ENCODE measurements around the gene ZNF609. TPM values are rescaled to one million over a fixed set of nuclear protein-coding genes. Genes with fewer than 3 reads are reported as not detected.

Gene ZNF609
- total RNA-seq, 2 donors from 2014 or later = 52.3 to 54.8 TPM

DNA sequence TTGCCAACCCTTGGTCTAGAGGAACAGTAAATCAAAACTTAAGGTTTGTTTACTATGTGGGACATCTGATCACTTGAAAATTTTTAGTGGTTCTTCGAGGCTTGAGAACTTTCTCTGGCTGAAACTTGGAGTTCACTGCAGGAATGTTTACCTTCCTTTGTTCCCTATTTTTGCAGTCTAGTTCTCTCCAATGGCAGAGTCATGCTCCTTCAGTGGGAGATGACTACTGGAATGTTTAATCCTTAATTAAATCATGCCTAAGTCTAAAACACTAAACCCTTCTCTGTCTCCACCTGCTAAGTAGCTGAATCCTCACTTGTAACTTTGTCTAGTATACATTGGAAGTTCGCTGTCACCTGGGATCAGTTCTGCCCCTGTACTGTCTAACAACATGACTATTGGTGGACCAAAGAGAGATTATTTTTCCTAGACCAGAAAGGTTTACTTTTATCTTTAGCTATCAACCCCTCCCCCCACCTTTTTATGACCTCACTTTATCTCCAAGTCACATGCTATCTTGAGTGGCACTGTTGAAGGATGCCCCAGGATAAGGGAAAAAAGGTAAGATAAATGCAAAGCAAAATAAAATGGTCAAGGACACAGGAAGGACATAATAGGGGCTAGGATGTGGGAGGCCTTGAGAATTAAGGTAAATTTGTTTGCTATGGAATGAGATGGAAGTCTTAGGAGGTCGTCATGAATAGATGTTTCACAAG is 1.2 kb upstream of the ZNF609 start:
- peaks cover 22% of the 10 kb centered on the region for H3K4me1 ChIP-seq (ENCODE audit: control insufficient read depth, insufficient read depth, low read length)
- no peak for DNase-seq
- 82 to 90% methylated on average over 3 of the region's 3 CpGs for WGBS, 2 experiments (ENCODE audit: insufficient coverage in 1 of 2, insufficient read length in 1 of 2)
- H3K27me3 ChIP-seq (ENCODE audit: control insufficient read depth, insufficient read depth, low read length, poor library complexity, severe bottlenecking) = no peaks in the 10 kb centered on the region
- H3K4me3 ChIP-seq (ENCODE audit: low read length) = peak overlapping the region; percentile 25
- H3K27me3 Mint-ChIP-seq (ENCODE audit: insufficient read depth) = no peaks in the 10 kb centered on the region
- no peaks in the 10 kb centered on the region for H3K9me3 Mint-ChIP-seq
- no peak overlapping the region for H3K9ac ChIP-seq (ENCODE audit: extremely low read depth, low read length, poor library complexity, severe bottlenecking)
- no peak overlapping the region for H3K27ac ChIP-seq (ENCODE audit: low read depth, low read length)
- H3K4me3 Mint-ChIP-seq = peak overlapping the region; percentile 78
- no peaks in the 10 kb centered on the region for H3K9me3 ChIP-seq (ENCODE audit: control insufficient read depth, low read length)
- H3K36me3 ChIP-seq (ENCODE audit: control insufficient read depth, insufficient read depth, low read length) = peaks cover 21% of the 10 kb centered on the region
- H3K4me1 Mint-ChIP-seq = peaks cover 57% of the 10 kb centered on the region
- H3K36me3 Mint-ChIP-seq (ENCODE audit: low read depth) = peaks cover 19% of the 10 kb centered on the region
- TF ChIP-seq CTCF (conservative IDR thresholded peaks at IDR 0.05) = no peak
- H3K27ac Mint-ChIP-seq = no peak overlapping the region

GRCh38 chr15:64460724-64461720 is 644 bp downstream of the ZNF609 start:
- no peak for TF ChIP-seq CTCF (conservative IDR thresholded peaks at IDR 0.05)
- Histone ChIP-seq H3K4me1 (ENCODE audit: control insufficient read depth, insufficient read depth, low read length) (peaks cover 20% of the 10 kb centered on the region), H3K36me3 (ENCODE audit: control insufficient read depth, insufficient read depth, low read length) (peaks cover 14% of the 10 kb centered on the region), H3K4me3 (ENCODE audit: low read length) (peak overlapping the region; percentile 90), H3K9me3 (ENCODE audit: control insufficient read depth, low read length) (no peaks in the 10 kb centered on the region), H3K9ac (ENCODE audit: extremely low read depth, low read length, poor library complexity, severe bottlenecking) (peak overlapping the region; percentile 66), H3K27me3 (ENCODE audit: control insufficient read depth, insufficient read depth, low read length, poor library complexity, severe bottlenecking) (no peaks in the 10 kb centered on the region), H3K27ac (ENCODE audit: low read depth, low read length) (peak overlapping the region; percentile 84)
- Mint-ChIP-seq H3K4me1 (peaks cover 51% of the 10 kb centered on the region), H3K27me3 (ENCODE audit: insufficient read depth) (no peaks in the 10 kb centered on the region), H3K27ac (peak overlapping the region; percentile 94), H3K9me3 (no peaks in the 10 kb centered on the region), H3K4me3 (peak overlapping the region; percentile 78), H3K36me3 (ENCODE audit: low read depth) (peaks cover 12% of the 10 kb centered on the region)
- DNase-seq = peak; percentile 76
- WGBS, 2 experiments (ENCODE audit: insufficient coverage in 1 of 2, insufficient read length in 1 of 2) = 0 to 1% methylated on average over 4 to 36 of the region's 56 CpGs

DNA sequence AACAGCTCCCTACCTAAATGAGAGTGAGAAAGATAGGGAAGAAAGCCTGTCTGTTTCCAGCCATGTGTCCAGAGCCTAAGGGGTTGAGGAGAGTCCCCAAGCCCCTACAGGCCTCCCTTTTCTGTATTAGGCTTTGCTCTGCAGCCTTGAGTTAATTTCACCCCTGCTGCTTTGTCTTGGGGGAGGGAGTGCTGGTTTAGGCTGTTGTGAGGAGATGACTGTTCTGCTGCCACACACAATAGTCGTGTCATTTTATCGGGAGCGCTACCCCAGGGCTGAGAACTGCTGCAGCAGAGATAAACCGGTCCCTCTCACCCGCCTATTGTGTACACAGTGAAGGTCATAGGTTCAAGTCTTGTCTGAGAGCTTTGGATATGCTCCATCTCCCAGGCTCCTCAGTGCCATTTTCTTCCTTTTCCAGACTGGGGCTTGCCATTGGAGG is 1.4 kb downstream of the ZNF609 start:
- H3K9ac ChIP-seq (ENCODE audit: extremely low read depth, low read length, poor library complexity, severe bottlenecking) = peak overlapping the region; percentile 66
- peaks cover 12% of the 10 kb centered on the region for H3K36me3 ChIP-seq (ENCODE audit: control insufficient read depth, insufficient read depth, low read length)
- no peaks in the 10 kb centered on the region for H3K27me3 ChIP-seq (ENCODE audit: control insufficient read depth, insufficient read depth, low read length, poor library complexity, severe bottlenecking)
- WGBS, 2 experiments (ENCODE audit: insufficient coverage in 1 of 2, insufficient read length in 1 of 2) = 2 to 3% methylated on average over 5 of the region's 5 CpGs
- peak overlapping the region; percentile 94 for H3K27ac Mint-ChIP-seq
- peak overlapping the region; percentile 90 for H3K4me3 ChIP-seq (ENCODE audit: low read length)
- H3K4me1 Mint-ChIP-seq = peaks cover 51% of the 10 kb centered on the region
- no peaks in the 10 kb centered on the region for H3K27me3 Mint-ChIP-seq (ENCODE audit: insufficient read depth)
- DNase-seq = peak; percentile 79
- peaks cover 8% of the 10 kb centered on the region for H3K36me3 Mint-ChIP-seq (ENCODE audit: low read depth)
- H3K4me1 ChIP-seq (ENCODE audit: control insufficient read depth, insufficient read depth, low read length) = peaks cover 18% of the 10 kb centered on the region
- no peak for TF ChIP-seq CTCF (conservative IDR thresholded peaks at IDR 0.05)
- H3K9me3 ChIP-seq (ENCODE audit: control insufficient read depth, low read length) = no peaks in the 10 kb centered on the region
- peak overlapping the region; percentile 84 for H3K27ac ChIP-seq (ENCODE audit: low read depth, low read length)
- H3K9me3 Mint-ChIP-seq = no peaks in the 10 kb centered on the region
- H3K4me3 Mint-ChIP-seq = peak overlapping the region; percentile 78
